NCI-H1436 treated with DMSO at 0.1 percent for 48 hours (cell line): ENCODE data around the gene DNAL1.

Experiments
- DNase-seq: peaks from one replicate; lab custom pipeline; 2025; lab: John Stamatoyannopoulos, UW

Gene DNAL1

DNA sequence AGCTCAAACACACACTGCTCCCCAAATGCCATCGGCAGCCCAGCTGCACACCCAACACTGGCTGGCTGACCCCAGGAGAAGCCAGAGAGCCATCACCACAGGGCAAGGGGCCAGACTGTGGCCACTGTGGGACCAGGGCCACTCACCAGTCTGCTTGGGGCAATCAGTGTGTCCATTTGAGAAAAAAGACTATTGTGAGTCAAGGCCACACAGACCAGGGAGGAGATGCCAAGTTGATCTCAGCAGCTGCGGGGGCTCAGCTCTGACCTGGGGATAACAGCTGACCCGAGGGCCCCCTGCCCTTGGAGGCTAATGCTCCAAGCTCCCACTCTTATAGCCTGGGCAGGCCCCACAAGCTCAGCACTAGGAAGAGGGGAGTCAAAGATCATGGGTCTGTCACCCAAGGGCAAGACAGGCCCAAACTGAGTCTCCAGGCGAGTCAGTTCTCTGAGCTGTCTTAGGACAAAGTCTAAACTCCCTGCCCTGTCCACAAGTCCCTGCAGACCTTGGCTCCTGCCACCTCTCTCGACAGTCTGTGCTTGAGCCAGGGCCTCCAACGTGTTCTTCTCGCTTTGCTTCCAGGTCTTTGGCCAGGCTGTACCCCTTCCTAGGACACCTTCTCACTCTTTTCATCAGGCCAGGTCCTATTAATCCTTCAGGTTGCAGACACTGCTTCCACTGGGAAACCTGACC lies 99.5 kb downstream of the DNAL1 start:
- DNase-seq: no peak

DNA sequence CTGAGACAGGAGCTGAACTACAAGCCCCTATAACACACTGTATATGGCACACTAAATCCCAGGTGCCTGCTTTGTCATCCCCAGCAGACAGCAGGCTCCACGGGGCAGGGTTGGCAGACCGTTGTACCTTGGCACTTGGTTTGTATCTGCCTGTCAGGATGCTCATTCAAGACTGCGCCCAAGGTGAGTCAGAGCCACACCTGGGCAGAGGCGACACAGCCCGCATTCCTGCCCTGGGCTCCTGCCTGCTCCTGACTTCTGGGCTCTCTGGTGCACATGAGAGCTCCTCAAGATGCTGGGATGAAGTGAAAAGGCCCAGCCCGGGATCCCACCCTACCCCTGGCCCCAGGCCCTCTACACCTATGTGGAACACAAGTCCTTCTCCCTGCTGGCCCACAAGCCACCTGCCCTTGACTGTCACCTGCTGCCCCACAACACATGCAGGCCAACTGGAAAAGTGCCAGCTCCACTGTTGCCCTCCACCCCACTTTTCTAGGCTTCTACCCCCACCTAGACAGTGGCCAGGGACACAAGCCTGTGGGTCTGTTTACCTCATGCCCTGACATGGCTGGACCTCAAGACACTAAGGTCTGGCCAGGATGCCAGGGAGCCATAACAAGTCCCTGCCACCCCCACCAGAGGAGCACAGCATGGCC lies 100.2 kb downstream of the DNAL1 start:
- DNase-seq: no peak

DNA sequence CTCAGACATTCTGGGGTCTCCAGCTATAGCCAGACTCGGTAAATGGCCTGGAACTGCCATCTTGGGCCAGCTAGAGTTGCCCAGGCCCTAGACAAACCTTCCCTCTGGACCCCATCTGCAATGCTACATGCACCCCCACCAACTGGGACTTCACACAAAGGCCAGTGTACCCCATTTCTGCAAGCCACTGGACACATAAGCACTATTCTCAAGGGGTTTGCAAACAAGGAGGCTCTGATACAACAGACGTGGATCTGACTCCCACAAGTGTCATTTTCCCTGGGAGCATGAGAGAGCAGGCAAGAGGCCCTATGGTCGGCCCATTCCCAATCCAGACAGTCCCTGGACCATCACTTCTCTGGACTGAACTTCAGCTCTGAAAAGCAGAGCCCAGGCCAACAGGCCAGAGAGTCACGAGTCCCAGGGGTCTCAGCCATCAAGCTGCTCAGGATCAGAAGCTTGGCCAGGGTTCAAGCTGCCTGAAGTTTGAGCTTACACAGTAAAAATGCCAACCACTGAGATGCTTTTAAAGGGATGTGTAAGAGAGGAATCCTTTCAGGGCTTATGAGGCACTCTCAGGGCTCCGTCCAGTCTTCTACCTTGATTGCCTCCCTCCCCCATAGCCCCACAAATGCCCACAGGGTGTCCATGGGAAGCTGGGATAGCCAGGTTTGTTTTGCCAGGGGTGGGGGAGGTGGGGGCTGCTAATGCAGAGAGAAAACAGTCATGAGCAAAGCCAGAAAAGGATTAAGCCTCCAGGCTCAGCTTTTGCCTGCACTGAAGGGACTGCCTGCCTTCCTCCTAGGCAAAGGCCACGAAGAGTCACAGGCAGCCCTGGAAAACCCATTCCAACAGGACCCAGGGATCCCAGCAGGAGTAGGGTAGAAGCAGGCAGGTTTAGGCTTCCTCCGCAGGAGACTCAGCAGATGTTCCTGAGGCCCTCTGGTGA lies 101.1 kb downstream of the DNAL1 start:
- no peak for DNase-seq

DNA sequence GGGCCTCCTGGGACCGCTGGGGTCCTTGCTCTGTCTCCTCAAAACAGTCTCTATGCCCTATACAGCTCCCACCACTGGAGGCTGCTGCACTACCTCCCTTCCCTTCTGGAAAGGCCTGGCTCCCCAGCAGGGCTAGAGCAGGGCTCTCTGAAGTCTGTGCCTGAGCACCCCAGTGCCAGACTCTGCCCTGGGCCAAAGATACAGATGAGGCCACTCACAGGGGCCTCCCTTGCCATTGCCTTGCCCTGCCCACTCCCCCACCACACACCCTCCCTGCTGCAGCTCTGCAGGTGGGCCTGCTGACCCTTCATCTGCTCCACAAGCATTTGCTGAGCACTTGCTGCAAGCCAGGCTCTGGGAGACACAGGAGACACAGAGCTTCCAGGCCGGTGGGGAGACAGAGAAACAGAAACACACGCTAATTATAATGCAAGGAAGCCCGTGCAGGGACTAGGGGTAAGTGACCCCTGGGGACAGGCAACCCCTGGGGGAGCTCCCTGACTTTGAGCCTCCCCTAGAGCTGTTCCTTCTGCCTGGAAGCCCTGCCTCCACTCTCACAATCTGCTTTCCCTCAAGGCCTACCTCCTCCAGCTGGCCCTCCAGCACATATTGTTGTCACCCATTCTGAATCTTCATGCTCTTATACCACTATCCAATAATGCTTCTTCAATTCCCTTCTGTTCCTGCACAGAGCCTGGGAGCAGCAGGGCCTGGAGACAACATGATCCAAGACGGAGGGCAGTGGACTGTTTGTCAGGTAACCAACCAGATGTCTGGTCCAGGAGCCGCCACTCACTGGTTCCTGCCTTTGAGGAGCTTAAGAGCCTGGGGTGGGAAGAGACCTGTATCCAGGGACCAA lies 102.0 kb downstream of the DNAL1 start:
- no peak for DNase-seq

DNA sequence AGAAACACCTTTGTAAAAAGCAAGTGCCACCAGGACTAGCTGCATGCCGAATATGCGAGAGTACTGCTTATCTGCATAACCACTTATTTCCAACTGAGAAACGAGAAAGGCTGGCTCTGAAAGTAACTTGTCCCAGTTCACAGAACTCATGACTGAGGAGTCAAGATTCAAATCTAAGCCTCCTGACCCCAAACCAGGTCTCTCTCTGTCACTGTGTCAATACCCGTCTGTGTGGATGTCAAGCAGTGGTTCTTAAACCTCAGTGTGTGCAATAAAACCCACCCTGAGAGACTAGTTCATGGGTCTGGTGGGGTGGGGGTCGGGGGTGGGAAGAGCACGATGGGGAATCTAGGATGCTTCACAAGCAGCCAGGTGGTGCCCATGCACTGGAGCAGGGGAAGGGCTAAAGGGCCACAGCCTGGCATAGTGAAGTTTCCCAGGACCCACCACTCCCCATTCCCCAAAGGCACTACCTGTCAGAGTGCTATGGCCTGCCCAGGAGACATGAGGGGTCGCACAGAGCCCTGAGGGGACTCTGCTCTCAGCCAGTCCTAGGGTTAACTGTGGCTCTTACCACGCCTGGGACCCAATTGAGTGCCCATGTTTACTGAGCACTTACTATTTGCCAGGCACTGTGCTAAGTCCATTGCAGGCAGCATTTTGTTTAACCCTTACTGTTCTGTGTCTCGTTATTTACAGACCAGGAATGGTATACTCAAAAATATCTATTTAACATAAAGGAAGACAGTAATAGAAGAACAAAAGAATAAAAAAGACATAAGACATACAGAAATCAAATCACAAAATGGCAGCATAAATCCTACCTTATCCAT lies 102.8 kb downstream of the DNAL1 start:
- DNase-seq: no peak

DNA sequence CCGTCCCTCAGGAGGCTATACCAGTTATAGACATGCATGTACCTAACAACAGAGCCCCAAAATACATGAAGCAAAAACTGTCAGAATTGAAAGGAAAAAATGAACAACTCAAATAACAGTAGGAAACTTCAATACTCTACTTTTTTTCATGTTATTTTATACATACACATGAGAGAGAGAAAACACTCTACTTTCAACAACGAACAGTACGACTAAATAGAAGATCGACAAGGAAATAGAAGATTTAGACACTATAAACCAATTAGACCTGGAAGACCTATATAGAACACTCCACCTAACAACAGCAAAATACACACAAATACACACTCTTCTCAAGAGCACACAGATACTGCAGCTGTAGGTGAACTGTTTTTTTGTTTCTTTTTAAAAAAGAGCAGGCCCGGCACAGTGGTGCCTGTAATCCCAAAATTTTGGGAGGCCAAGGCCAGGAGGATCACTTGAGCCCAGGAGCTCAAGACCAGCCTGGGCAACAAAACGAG lies 104.1 kb downstream of the DNAL1 start:
- DNase-seq: no peak

DNA sequence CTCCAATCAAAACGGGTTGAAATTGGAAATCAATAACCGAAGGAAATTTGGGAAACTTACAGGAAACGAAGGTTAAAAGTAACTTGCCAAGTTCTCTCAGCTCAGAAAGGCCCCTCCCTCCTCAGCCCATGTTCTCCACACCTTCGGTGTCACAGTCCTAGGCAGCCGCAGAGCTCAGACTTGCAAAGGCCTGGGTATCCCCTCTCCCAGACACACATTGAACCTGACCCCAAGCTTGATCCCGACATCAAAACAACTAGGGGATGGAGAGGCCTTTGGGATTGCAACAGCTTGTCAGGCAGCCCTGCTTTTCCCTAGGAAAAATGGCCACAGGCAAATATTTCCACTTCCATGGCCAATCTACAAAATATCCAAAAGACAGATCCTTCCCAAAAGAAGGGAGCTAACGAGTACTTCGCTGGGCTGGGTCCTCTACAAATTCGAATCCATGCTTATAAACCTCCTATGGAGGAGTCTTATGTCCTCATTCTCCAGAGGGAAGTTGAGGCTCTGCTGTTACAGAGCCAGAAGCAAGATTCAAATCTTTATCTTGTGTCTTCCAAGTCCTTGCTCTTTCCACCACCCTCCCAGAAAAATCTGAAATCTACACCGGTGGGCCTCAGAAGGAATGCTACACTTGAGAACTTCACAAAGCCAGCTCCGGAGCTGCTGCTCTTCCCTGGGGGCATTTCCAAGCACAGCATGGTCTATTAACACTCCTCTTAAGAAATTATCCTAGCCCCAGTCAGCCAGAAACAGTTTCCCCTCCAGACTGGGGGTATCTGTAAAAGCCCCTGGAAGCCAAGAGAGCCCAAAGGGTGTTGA lies 105.1 kb downstream of the DNAL1 start:
- DNase-seq: no peak

DNA sequence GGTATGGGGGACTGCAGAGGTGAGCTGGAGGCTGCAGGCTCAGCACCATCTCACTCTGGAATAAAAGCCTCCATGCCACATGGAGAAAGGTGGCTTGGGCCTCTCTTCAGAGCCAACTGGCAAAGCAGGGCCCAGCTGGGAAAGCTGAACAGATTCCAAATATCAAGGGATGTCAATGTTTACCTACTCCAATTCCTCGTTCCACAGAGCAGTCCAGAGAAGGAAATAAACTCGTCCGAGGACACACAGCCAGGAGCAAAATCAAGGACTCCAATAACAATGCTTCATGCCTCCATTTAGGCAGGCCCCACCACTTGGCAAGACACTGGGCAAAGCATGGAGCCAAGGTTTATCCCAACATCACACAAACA lies 105.7 kb downstream of the DNAL1 start:
- no peak for DNase-seq

DNA sequence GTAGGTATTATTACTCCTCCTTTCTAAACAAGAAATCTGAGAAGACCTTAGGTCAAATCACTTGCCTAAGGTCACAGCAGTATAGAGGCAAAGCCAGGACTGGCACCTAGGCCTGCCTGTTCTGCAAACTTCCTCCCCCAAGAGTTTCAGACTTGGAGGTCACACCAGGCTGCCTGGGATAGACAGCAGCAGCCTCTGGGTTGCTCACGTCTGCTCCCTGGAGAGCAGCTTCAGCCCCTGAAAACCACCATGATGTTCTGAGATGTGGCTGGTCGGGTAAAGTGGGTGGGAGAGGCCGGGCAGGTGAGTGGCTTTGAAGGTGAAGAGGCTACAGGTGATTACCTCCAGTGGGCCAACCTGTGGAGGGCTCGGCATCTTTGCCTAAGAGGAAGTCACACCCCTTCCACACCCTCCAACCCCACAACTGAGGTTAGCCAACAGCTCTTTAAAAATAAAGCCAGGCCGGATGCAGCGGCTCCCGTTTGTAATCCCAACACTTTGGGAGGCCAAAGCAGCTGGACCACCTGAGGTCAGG lies 106.4 kb downstream of the DNAL1 start:
- DNase-seq: no peak

DNA sequence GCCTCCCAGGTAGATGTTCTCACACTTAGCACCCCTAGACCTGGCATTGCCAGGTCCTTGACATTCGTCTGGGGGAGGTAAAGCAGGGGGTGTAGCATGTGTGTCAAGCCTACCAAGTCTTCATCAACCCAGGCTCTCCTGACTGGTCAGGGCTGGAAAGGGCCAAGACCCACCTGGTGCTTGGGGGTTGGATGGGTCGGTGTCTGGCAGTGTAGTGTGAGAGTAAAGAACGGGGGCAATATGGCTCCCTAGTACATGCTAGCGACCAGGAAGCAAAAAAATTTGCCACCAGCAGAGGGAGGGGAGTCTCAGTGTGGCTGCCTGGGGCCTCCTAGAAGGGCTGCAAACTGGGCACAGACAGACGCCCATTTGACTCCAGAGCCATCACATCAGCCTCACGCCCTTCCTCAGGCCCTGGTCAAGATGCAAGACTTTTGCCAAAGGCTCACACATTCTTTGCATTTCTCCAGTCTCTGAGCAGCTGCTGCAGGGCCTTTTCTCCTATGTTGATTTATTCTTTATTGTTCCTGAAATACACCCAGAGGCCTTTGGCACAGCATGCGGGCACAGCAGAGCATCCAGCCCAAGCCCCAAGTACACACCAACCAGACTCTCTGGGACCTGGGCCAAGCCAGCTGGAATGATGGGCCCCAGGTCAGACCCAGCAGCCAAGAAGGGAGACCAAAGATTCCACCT lies 107.7 kb downstream of the DNAL1 start:
- no peak for DNase-seq
